Prostate gland (tissue), 2 donors: Measurements from ENCODE around the gene ANKS1B.

Source experiments
- CTCF ChIP-seq, 4 experiments: fragments of 200-600 bp in 2 of 4; fragments of 450-650 bp in 2 of 4; sonication (generic) in 2 of 4; IDR thresholded peaks; 1 replicate in 3 of 4; 2 replicates in 1 of 4; pipeline ENCODE4 v1.5.1; 2016 to 2019; ENCODE audit warnings: antibody characterized with exemption in 4 of 4, mild to moderate bottlenecking in 2 of 4, moderate library complexity in 2 of 4
- POLR2AphosphoS5 ChIP-seq: sonication (generic); formaldehyde crosslinking; IDR thresholded peaks from one replicate; pipeline ENCODE4 v1.6.1; 2017; ENCODE audit warnings: antibody characterized with exemption

GRCh38 chr12:99093166-99093565 is 891.6 kb downstream of the ANKS1B start:
- no peak for TF ChIP-seq POLR2AphosphoS5
- no peak for TF ChIP-seq CTCF (IDR thresholded peaks at IDR 0.05)
